GM21786 (cell line): ENCODE results near the gene FETUB.
"Not testable (repeated sequence)": the region's sequence is repeated elsewhere in the genome, so short reads cannot be mapped to it uniquely, and the experiment has no call there.

Experiments used
- ATAC-seq: cut with Tn5 transposase; IDR thresholded peaks from one replicate; pipeline ENCODE4 v1.9.1; 2021; ENCODE audit not compliant: unreplicated experiment

The FETUB gene

GRCh38 chr3:186613637-186614265, 26.4 kb upstream of the FETUB start:
- ATAC-seq, result no peak

DNA sequence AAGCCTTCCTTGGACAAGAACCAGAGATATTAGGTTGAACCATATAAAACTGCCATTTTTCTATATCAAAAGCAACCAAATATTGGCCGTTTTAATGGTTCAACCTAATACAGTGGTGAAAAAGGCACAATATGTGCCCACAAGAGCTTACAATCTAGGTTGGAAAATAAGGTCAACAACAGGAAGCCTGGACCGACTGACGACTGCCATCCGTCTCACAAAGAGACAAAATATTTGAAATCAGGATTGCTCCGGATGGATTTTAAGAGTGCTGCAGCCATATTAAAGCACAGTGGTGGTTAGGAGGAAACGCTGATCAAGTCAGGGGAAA, 26.0 kb upstream of the FETUB start:
- no peak for ATAC-seq

GRCh38 chr3:186614597-186615483, 25.4 kb upstream of the FETUB start:
- peak; percentile 54 for ATAC-seq

DNA sequence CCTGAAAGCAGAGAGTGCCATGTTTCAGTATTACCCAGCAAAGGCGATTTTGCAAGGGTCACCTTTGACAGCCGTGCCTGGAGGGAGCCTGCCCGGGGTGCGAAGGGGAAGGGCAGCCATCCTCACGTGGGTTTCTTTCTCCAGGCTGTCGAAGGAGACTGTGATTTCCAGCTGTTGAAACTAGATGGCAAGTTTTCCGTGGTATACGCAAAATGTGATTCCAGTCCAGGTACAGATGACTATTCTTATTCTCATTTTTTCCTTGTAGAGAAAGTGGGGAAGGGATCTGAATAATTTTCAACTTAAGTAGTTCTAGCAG, 23.9 kb upstream of the FETUB start:
- no peak for ATAC-seq

- peak; percentile 98 for ATAC-seq
These were observed 22.9 kb upstream of the FETUB start for GRCh38 chr3:186617036-186617946.

GRCh38 chr3:186618318-186618938, 21.8 kb upstream of the FETUB start:
- no peak for ATAC-seq

GRCh38 chr3:186619787-186620212, 20.4 kb upstream of the FETUB start:
- no peak for ATAC-seq

GRCh38 chr3:186620213-186621092, 19.7 kb upstream of the FETUB start:
- ATAC-seq, result no peak

- ATAC-seq, result no peak
These were observed 18.1 kb upstream of the FETUB start for GRCh38 chr3:186621894-186622650.

DNA sequence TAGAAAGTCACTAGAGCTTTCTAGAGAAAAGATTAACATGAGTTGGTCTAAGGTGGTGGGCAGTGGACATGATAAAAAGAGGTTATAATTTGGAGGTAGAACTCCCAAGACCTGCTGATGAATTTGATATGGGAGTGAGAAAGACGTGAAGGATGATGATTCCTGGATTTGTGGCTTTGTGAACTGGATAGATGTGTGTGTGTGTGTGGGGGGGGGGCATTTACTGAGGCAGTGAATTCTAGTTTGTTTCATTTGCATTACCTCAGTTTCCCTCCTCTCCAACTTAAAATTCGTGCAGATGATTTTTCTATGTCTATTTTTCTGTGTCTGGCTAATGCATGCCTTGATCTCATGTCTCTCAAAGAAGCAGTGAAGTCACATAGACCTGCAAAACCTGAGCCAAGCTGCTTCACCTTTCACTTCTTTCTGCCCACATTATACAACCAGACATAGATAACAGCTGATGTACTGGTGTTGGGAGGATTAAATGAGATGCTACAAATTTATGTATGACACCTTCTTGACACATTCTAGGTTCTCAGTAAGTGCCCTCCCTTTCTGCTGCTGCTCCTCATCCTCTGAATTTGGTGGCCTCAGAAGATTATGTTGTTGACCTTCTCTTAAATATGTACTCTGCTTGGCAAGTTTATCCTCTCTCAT, 17.4 kb upstream of the FETUB start:
- no peak for ATAC-seq

GRCh38 chr3:186624598-186624997, 15.6 kb upstream of the FETUB start:
- no peak for ATAC-seq

DNA sequence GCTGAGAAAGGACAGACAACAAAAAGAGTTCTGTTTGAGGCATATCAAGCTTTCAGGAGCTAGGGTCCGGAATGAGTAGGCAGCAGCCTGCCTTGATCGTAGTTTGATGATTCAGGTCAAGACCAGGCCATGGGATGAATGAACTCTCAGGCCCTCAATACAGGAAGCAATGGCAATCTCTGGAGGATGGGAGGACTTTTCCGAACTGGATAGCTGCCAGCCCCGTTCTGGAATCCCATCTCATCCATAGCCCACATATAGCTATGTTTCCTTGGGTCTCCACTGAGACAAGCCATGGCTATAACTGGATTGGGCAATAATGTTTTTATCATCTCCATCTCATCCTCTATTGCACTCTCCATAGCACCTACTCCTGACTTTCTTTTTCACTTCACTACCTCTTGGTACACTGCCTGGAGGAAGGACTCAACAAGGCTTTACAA, 14.6 kb upstream of the FETUB start:
- ATAC-seq, result no peak

DNA sequence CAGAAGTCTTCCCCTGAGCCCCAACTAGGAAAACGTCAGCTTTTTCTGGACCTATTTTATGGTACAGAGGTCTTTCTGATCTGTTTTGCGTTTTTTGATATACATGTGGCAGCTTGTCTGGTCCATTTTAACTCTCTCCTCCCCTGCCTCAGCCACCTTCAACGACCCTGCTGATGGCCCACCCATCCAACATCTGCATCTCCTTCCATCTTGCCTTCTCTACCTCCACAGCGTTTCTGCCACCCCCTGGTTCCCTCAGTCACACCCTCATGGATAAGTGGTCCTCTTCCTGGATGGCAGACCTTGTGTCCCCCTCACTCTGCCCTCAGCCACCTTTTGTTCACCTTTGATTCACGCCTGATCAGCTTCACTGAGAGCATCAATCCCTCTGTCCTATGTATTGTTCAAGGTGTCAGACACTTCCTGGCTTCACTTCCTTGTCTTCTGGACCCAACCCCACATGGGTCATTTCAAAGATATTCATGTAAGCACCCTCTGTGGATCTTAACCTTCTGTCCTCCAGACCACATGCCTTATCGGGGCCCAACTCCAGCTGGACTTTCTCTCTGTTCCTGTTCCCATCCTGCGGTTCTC, 13.8 kb upstream of the FETUB start:
- ATAC-seq, result no peak

- ATAC-seq, result no peak
These were observed 12.3 kb upstream of the FETUB start for GRCh38 chr3:186627852-186628414.

DNA sequence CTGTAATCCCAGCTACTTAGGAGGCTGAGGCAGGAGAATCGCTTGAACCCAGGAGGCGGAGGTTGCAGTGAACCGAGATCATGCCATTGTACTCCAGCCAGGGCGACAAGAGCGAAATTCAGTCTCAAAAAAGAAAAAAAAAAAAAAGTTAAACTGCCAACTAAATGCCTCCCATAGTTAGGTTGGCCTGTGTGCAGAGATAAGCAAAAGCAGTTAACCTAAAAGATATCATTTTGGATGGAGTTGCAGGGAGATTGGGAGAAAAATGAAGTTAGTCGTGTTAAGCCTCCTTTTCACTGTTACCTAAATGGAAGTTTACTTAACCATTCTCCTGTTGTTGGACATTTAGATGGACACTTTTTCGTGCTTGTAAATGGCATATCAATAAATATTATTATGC, 11.4 kb upstream of the FETUB start:
- no peak for ATAC-seq

- ATAC-seq, result no peak
These were observed 9.1 kb upstream of the FETUB start for GRCh38 chr3:186630950-186631641.

DNA sequence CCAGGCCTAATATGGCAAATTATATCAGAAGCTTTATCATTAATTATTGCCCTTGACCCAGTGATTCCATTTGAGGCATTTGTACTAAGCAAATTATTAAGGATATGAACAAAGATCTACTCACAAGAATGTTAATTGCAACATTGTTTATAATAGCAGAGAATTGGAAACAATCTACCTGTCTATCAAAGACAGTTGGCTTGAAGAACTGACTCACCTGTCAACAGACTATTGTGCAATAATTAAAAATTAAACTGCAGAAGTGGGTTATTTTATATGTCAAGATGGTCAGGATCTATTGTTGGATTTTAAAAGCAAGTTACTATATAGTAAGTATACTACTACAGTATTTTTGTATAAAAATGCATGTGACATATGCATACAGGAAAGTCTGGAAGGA, 6.7 kb upstream of the FETUB start:
- no peak for ATAC-seq

- ATAC-seq, result not testable (repeated sequence)
These were observed 6.0 kb upstream of the FETUB start for GRCh38 chr3:186634207-186634606.
